ENCODE results near the gene BSN.
"Not testable (repeated sequence)": the region's sequence is repeated elsewhere in the genome, so short reads cannot be mapped to it uniquely, and the experiment has no call there.

The BSN gene

GRCh38 chr3:49680493-49681231 lies 126.4 kb downstream of the BSN start:
- DNase-seq: no peak

DNA sequence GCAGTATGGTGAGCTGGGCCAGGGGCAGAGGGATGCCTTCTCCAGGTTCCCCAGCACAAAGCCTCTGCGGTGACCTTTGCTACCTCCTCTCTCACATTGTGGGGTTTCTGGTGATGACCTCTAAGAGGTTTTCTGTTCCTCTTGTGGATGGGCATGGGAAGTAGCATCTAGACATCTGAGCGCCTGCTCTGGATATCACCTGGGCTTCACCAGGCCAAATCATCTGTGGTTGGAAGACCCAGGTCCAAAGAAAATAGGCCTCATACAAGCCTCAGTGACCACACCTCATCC lies 126.9 kb downstream of the BSN start:
- DNase-seq: no peak

GRCh38 chr3:49681543-49681942 lies 127.3 kb downstream of the BSN start:
- DNase-seq: no peak

DNA sequence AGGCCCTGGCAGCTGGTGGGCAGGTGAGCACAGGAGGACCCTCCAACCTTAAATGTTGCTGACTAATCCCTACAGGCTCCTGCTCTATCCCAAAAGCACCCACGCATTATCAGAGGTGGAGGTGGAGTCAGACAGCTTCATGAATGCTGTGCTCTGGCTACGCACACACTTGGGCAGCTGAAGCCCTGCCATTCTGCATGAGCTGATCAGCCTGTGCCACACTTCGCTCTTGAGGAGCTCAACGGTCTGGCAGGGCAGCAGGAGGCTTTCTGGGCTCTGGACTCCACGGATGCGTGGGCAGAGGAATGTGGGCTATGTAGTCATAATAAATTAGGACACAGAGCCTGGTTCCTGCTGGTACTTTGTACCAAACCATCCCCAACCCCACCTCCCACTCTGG lies 128.9 kb downstream of the BSN start:
- DNase-seq: no peak

- not testable (repeated sequence) for DNase-seq
These were observed 130.2 kb downstream of the BSN start for GRCh38 chr3:49684453-49684852.

DNA sequence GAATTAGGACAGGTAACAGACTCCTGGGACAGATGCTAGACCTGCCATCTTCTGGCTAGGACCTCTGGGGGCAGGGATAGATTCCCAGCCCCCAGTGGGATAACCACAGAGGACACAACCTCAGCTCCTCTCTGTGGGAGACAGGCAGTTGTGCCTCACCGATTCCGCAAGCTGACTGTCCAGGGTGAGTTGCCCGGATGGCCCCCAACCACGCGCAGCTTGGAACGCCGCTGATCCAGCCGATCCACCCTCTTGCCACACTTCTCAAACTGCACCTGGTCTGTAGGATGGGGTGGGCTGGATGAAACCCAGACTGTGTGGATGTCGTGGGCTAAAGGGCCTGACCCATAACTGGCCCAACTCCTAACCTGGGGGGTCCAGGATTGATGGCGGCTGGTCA lies 130.8 kb downstream of the BSN start:
- DNase-seq: not testable (repeated sequence)

- DNase-seq: not testable (repeated sequence)
These were observed 131.6 kb downstream of the BSN start for GRCh38 chr3:49685846-49686245.

DNA sequence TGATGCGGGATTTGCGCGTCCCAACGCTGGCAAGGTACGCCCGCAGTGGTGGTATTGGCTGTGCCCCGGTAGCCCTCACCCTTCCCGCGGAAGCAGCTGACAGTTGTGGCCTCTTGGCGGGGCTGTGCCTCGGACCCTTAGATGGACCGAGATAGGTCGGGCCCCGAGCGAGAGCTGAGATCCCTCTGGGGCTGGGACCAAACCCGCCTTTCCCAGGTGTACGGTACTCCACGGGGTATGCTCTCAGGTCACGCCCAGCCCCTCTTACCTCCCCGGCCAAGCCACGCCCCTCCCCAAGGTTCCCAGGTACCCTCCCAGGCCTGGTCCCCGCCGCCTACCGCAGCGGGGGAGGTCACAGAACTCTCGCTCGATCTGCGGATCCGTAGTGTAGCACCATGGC lies 132.1 kb downstream of the BSN start:
- DNase-seq: not testable (repeated sequence)

GRCh38 chr3:49686769-49687423 lies 132.6 kb downstream of the BSN start:
- DNase-seq: not testable (repeated sequence)

- not testable (repeated sequence) for DNase-seq
These were observed 133.1 kb downstream of the BSN start for GRCh38 chr3:49687424-49687795.

DNA sequence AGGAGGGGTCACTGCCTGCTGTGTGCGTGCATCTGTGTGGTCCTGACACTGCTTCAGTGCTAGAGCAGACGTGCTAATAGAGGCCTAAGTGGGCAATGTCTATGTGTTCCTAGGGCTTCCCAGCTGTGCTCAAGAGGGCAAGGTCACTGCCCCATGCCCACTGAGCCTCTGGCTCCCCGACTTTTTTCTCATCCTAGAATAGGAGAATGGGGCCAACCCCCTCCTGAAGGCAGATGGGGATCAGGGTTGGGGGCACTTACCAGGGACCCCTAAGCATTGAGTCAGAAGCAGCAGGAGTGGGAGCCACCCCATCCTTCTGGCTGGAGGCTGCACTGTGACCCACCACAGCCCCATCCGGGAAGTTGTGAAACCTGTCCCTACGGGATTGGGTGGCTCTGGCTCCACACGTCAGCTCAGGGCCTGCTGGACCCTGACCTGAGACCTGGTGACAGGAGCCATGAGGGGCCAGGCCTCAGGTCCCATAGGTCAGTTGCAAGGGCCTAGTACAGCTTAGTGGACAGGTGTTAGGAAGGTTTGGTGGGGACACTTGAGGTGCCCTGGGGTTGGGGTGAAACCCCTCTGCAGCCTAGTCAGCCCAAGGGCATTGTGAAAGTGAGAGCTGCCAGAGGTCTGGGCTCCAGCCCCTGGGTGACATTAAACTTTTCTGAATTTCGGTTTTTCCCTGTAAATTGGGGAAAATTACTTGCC lies 134.2 kb downstream of the BSN start:
- not testable (repeated sequence) for DNase-seq

DNA sequence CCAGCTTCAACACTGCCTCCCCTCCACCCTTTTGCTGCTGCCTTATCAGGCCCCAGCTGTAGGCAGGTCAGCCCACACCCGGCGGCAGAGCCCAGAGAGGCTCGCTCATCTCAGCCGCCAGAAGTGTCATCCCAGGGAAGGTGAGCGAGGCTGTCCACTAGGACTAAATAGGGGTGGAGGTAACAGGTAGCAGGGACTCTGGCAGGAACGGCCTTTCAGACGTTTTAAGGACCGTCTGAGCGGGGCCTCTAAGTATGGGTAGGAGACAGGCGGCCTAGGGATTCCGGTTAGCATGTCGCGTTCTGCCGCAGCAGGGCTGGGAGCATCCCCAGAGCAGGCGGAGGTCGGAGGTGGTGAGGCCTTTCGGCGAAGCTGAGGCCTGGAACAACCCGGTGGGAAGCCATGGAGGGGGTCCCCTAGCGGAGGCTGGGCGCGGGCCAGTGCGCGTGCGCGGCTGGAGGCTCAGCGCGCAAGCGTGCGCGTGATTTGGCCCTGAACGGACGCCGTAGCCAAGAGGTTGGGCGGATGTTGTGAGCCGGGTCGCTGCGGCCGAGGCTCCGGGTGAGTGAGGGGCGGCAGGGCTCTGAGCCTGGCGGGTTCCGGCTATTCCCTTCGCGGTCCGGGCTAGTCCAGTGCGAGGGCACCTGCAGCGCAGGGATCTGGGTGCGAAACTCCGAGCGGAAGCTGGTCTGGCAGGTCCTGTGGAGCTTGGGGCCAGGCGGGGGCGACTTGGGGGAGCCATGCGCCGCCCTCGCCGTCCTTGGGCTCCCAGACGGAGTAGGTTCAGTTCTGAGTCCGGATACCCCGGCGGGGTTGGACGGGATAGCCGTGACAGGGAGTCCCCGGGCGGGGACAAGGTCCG lies 135.0 kb downstream of the BSN start, which contains the start of the genes MST1 and RNF123:
Gene MST1, minus strand, starts transcription at position 429 of the 862 bp plus-strand sequence. CDS start 783 bp downstream, outside the sequence.
Gene RNF123, plus strand, starts transcription at position 512 of the 862 bp plus-strand sequence. CDS start 1,609 bp downstream, outside the sequence.
- no peak for DNase-seq

- DNase-seq: not testable (repeated sequence)
These were observed 135.8 kb downstream of the BSN start for GRCh38 chr3:49689908-49690624.

- DNase-seq: not testable (repeated sequence)
These were observed 136.6 kb downstream of the BSN start for GRCh38 chr3:49690856-49691255.

DNA sequence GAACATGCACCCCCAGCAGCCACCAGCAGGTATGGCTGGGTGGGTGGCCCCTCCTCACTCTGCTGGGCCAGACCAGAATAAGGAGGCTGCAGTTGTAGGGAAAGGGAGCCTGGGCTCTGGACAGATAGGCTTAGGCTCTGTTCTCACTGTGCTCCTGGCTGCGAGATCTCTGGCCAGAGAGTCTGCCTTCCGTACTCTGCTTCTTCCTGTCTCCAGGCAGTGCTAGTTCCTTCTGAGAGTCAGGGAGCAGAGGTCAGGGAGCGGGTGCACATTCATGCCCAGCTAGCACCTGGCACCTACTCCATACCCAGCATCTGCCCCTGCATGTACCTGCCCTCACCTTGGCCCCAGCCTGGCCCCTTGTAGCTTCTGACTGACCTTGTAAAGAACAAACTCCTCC lies 137.2 kb downstream of the BSN start:
- not testable (repeated sequence) for DNase-seq

DNA sequence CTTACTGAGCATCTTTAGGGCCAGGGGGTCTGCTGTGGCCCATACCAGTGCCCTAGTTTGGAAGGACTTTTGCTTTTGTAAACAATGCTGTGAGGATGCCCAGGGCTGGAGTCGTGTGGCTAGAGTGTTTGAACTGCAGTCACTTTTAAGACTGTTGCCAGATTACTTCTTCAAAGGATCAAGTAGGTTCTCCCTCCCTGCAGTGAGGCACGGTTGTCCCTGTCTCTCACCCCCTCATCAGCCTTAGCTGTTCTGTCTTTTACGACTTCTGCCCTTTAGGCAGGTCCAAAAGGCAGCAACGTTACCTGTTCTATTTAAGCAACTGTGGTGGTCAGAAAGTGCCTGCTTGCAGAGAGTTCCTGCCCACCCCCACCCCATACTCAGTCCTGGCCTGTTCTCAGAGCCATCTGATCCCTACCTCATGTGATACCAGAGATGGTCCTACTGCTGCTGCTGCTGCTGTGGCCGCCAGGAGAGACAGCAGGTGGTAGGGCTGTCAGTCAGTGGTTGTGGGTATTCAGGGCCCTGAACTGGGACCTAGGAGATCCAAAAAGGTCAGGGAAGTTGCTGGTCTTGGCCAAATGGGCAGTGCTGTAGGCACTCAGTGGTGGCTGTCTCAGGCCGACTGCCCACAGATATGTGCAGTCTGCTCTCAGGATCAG lies 140.3 kb downstream of the BSN start:
- DNase-seq: not testable (repeated sequence)

DNA sequence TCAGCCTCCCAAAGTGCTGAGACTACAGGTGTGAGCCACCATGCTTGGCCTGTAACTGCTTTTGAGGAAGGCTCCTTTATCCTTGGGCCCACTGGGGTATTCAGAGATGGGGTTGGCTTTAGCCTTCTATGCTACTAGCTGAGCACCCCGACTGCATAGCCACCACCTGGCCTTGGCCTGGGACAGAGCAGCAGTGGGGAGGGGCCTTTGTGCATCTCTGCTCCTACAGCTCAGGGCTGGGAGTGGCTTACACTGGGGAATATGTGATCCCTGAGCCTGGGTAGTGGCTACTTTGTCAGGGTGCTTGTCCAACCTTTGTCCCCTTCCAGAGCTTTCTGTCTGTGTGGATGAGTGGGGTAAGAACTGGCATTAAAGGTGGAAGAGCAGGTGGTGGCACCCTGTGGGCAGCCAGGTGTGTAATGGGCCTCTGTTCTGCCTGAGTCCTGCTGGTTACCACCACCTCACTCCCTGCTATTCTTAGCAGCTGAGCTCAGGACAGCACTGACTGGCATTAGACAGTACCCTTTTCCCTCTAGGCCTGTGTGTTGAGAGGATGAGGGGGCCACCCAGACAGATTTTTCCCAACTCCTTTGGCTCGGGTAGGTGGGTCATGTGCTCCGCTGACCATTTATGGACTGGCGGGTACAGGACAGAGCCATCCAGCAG lies 141.2 kb downstream of the BSN start:
- DNase-seq: not testable (repeated sequence)

GRCh38 chr3:49699281-49699979 lies 145.2 kb downstream of the BSN start:
- no peak for DNase-seq

GRCh38 chr3:49700014-49700413 lies 145.7 kb downstream of the BSN start:
- no peak for DNase-seq

DNA sequence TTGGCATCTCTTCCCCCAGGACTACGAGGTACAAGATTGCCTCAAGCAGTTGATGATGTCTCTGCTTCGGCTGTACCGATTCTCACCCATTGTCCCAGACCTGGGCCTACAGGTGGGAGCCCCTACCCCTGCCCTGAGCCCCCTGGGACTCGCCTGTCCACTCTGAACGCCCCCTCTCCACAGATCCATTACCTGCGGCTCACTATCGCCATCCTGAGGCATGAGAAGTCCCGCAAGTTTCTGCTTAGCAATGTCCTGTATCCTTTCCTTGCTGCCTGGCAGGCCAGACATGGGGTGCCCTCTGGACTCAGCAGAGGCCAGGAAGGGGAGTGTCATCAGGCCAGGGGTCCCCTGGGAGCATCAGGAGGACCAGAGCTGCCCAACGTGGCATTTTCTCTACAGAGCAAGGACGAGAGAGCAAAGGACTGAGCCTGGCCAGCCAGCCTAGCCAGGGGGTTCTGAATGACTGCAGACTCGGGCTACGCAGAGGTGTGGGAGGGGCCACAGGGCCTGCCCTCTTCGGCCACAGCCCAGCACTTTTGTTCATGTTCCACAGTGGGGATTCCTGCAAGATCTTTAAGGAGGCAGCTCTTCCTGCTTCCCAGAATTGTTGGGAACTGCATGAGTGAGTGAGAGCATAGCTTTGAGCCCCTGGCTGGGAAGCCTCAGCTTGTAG lies 146.3 kb downstream of the BSN start:
- no peak for DNase-seq
